ENCODE results near the gene CFAP97D2. TPM values are rescaled to one million over a fixed set of nuclear protein-coding genes. Genes with fewer than 3 reads are reported as not detected.

CFAP97D2 gene
- polyA plus RNA-seq, 1 of the 3 experiments (the other 2 are of a cell fraction), result not detected

DNA sequence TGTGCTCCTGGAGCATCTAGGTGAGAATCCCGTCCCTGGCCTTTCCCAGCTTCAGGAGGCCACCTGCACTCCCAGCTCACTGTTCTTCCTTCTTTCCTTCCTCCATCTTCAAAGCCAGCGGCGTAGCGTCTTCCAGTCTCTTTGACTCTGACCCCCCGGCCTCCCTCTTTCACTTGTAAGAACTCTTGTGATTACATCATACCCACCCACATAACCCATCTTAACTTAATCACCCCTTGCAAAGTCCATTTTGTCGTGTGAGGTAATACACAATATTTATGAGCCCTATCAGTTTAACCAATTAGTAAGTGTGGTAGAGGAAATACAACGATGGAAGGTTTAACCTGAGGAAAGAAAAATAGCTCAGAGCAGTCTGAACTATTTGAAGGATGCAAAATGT, 51.1 kb downstream of the CFAP97D2 start:
- H3K36me3 ChIP-seq (replicated peaks in 1 of 2; ENCODE audit: control insufficient read depth in 1 of 2, insufficient read depth in 2 of 2, low read length in 1 of 2), result no peaks in the 10 kb centered on the region
- 65% methylated on average over 7 of the region's 7 CpGs for WGBS (ENCODE audit: low lambda C conversion rate)
- H3K4me3 ChIP-seq (ENCODE audit: low read depth in 2 of 2, low read length in 1 of 2), result no peak overlapping the region
- no peak overlapping the region for H3K27ac ChIP-seq (ENCODE audit: low read depth in 2 of 2, low read length in 1 of 2)
- H3K4me1 ChIP-seq (ENCODE audit: control insufficient read depth in 1 of 2, insufficient read depth in 2 of 2, low read depth in 1 of 2, low read length in 1 of 2), result peaks cover 0 to 15% of the 10 kb centered on the region in 2 experiments; a peak in 1 of 4 replicates
- no peaks in the 10 kb centered on the region for H4K20me1 ChIP-seq (ENCODE audit: insufficient read depth)
- no peak overlapping the region for H3K9ac ChIP-seq
- no peak overlapping the region for H3K4me2 ChIP-seq
- POLR2A ChIA-PET, result no interaction called here
- H3F3A ChIP-seq (replicated peaks; ENCODE audit: insufficient read depth), result no peaks in the 10 kb centered on the region
- H3K27me3 ChIP-seq (ENCODE audit: insufficient read depth), result no peaks in the 10 kb centered on the region; the same call in 1 of the 2 replicates
- no peaks in the 10 kb centered on the region; the same call in 1 of the 2 replicates for H3K9me3 ChIP-seq
- CTCF ChIA-PET, result interaction anchor here (3.1 kb wide), 1 partner anchor 414 kb away, joined by 13 read pairs; no protein-coding TSS in a partner anchor
- H2AFZ ChIP-seq (ENCODE audit: low read depth), result no peak overlapping the region
- TF ChIP-seq MXI1 (IDR thresholded peaks at IDR 0.05; ENCODE audit: low read depth, low read length) (no peak), NRF1 (IDR thresholded peaks at IDR 0.05; ENCODE audit: low read depth, low read length) (no peak), TEAD4 (IDR thresholded peaks at IDR 0.05; ENCODE audit: borderline replicate concordance, insufficient read depth) (no peak), SMC3 (IDR thresholded peaks at IDR 0.05; ENCODE audit: low read depth, low read length) (no peak), NFIC (IDR thresholded peaks at IDR 0.05; ENCODE audit: borderline replicate concordance) (no peak)
- TF ChIP-seq, protein P1, sequence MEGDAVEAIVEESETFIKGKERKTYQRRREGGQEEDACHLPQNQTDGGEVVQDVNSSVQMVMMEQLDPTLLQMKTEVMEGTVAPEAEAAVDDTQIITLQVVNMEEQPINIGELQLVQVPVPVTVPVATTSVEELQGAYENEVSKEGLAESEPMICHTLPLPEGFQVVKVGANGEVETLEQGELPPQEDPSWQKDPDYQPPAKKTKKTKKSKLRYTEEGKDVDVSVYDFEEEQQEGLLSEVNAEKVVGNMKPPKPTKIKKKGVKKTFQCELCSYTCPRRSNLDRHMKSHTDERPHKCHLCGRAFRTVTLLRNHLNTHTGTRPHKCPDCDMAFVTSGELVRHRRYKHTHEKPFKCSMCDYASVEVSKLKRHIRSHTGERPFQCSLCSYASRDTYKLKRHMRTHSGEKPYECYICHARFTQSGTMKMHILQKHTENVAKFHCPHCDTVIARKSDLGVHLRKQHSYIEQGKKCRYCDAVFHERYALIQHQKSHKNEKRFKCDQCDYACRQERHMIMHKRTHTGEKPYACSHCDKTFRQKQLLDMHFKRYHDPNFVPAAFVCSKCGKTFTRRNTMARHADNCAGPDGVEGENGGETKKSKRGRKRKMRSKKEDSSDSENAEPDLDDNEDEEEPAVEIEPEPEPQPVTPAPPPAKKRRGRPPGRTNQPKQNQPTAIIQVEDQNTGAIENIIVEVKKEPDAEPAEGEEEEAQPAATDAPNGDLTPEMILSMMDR (IDR thresholded peaks at IDR 0.05), result no peak
- H3K9me2 ChIP-seq, result no peaks in the 10 kb centered on the region
- no peak for DNase-seq
- H3K79me2 ChIP-seq (ENCODE audit: insufficient read depth), result peaks cover 7% of the 10 kb centered on the region

DNA sequence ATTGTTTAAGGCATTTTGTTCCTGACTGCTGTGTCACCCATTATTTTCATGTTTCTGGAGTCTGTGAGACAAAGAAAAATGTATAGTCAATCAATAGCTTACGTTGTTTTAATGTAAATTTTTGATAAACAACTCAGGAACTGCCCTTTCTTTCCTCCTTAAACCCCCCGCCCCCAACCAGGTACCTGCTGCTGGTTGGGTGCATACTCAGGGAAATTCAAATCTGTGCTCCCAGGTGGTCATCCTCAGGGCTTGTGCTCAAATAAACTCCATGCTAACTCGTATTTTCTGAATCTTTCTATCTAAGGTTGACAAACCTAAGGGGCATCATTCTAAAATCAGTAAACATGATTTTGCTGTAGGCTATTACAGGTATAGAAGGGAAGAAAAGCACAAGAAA, 51.5 kb downstream of the CFAP97D2 start:
- no peak overlapping the region for H3K9ac ChIP-seq
- no peak overlapping the region for H2AFZ ChIP-seq (ENCODE audit: low read depth)
- H3K4me1 ChIP-seq (ENCODE audit: control insufficient read depth in 1 of 2, insufficient read depth in 2 of 2, low read depth in 1 of 2, low read length in 1 of 2), result peaks cover 0 to 13% of the 10 kb centered on the region in 2 experiments; a peak in 1 of 4 replicates
- WGBS (ENCODE audit: low lambda C conversion rate), result 40% methylated on average over 3 of the region's 3 CpGs
- H3K4me2 ChIP-seq, result no peak overlapping the region
- no peaks in the 10 kb centered on the region; the same call in 1 of the 2 replicates for H3K27me3 ChIP-seq (ENCODE audit: insufficient read depth)
- H3K36me3 ChIP-seq (replicated peaks in 1 of 2; ENCODE audit: control insufficient read depth in 1 of 2, insufficient read depth in 2 of 2, low read length in 1 of 2), result no peaks in the 10 kb centered on the region
- H4K20me1 ChIP-seq (ENCODE audit: insufficient read depth), result no peaks in the 10 kb centered on the region
- H3F3A ChIP-seq (replicated peaks; ENCODE audit: insufficient read depth), result no peaks in the 10 kb centered on the region
- H3K27ac ChIP-seq (ENCODE audit: low read depth in 2 of 2, low read length in 1 of 2), result no peak overlapping the region
- ChIA-PET CTCF (interaction anchor here (3.1 kb wide), 1 partner anchor 415 kb away, joined by 13 read pairs; no protein-coding TSS in a partner anchor), POLR2A (no interaction called here)
- no peak for DNase-seq
- H3K4me3 ChIP-seq (ENCODE audit: low read depth in 2 of 2, low read length in 1 of 2), result no peak overlapping the region
- H3K9me3 ChIP-seq, result no peaks in the 10 kb centered on the region; the same call in 1 of the 2 replicates
- H3K9me2 ChIP-seq, result no peaks in the 10 kb centered on the region
- no peak for TF ChIP-seq ELF1 (IDR thresholded peaks at IDR 0.05)
- TF ChIP-seq GABPA (IDR thresholded peaks at IDR 0.05; ENCODE audit: low read depth), result no peak
- TF ChIP-seq, protein P2, sequence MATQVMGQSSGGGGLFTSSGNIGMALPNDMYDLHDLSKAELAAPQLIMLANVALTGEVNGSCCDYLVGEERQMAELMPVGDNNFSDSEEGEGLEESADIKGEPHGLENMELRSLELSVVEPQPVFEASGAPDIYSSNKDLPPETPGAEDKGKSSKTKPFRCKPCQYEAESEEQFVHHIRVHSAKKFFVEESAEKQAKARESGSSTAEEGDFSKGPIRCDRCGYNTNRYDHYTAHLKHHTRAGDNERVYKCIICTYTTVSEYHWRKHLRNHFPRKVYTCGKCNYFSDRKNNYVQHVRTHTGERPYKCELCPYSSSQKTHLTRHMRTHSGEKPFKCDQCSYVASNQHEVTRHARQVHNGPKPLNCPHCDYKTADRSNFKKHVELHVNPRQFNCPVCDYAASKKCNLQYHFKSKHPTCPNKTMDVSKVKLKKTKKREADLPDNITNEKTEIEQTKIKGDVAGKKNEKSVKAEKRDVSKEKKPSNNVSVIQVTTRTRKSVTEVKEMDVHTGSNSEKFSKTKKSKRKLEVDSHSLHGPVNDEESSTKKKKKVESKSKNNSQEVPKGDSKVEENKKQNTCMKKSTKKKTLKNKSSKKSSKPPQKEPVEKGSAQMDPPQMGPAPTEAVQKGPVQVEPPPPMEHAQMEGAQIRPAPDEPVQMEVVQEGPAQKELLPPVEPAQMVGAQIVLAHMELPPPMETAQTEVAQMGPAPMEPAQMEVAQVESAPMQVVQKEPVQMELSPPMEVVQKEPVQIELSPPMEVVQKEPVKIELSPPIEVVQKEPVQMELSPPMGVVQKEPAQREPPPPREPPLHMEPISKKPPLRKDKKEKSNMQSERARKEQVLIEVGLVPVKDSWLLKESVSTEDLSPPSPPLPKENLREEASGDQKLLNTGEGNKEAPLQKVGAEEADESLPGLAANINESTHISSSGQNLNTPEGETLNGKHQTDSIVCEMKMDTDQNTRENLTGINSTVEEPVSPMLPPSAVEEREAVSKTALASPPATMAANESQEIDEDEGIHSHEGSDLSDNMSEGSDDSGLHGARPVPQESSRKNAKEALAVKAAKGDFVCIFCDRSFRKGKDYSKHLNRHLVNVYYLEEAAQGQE (IDR thresholded peaks at IDR 0.05; ENCODE audit: low read depth, low read length), result no peak
- TF ChIP-seq MEF2A (IDR thresholded peaks at IDR 0.05; ENCODE audit: borderline replicate concordance, low read depth), result no peak
- TF ChIP-seq RFX5 (IDR thresholded peaks at IDR 0.05; ENCODE audit: low read length), result no peak
- no peak for TF ChIP-seq SIN3A (IDR thresholded peaks at IDR 0.05; ENCODE audit: borderline replicate concordance, low read depth, low read length)
- no peak for TF ChIP-seq SMC3 (IDR thresholded peaks at IDR 0.05; ENCODE audit: low read depth, low read length)
- TF ChIP-seq, protein P3, sequence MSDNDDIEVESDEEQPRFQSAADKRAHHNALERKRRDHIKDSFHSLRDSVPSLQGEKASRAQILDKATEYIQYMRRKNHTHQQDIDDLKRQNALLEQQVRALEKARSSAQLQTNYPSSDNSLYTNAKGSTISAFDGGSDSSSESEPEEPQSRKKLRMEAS (IDR thresholded peaks at IDR 0.05; ENCODE audit: low read depth), result no peak
- TF ChIP-seq POLR2AphosphoS5 (IDR thresholded peaks at IDR 0.05; ENCODE audit: low read depth, low read length), result no peak
- no peak for TF ChIP-seq TCF12 (IDR thresholded peaks at IDR 0.05)
- TF ChIP-seq CHD2 (IDR thresholded peaks at IDR 0.05; ENCODE audit: low read length, partially characterized antibody), result no peak
- TF ChIP-seq, protein P4, sequence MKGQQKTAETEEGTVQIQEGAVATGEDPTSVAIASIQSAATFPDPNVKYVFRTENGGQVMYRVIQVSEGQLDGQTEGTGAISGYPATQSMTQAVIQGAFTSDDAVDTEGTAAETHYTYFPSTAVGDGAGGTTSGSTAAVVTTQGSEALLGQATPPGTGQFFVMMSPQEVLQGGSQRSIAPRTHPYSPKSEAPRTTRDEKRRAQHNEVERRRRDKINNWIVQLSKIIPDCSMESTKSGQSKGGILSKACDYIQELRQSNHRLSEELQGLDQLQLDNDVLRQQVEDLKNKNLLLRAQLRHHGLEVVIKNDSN (IDR thresholded peaks at IDR 0.05; ENCODE audit: borderline replicate concordance, low read depth), result no peak
- H3K79me2 ChIP-seq (ENCODE audit: insufficient read depth), result peaks cover 12% of the 10 kb centered on the region
